ENCODE data around the gene EXOSC7. TPM values are rescaled to one million over a fixed set of nuclear protein-coding genes. Genes with fewer than 3 reads are reported as not detected.

Gene EXOSC7
- total RNA-seq, 2 donors from 2014 or later: 38.9 to 52.5 TPM

- TF ChIP-seq CTCF (IDR thresholded peaks at IDR 0.05): peak in 1 of 2 donors; percentile 15
- no peak for DNase-seq (ENCODE audit: low spot score)
- H3K36me3 ChIP-seq: peaks cover 12% of the 10 kb centered on the region
- peak overlapping the region; percentile 31 to 39 for H3K27ac ChIP-seq
- H3K4me3 ChIP-seq: peak overlapping the region; percentile 13 to 41
- H3K9me3 ChIP-seq: no peaks in the 10 kb centered on the region
- H3K4me1 ChIP-seq: peaks cover 0 to 45% of the 10 kb centered on the region in 2 donors
- no peaks in the 10 kb centered on the region for H3K27me3 ChIP-seq
Observed at GRCh38 chr3:45035441-45036301, 59.6 kb downstream of the EXOSC7 start.

- Histone ChIP-seq H3K27ac (no peak overlapping the region), H3K4me1 (peaks cover 0 to 44% of the 10 kb centered on the region in 2 donors), H3K27me3 (no peaks in the 10 kb centered on the region), H3K36me3 (no peaks in the 10 kb centered on the region), H3K4me3 (no peak overlapping the region), H3K9me3 (no peaks in the 10 kb centered on the region)
- TF ChIP-seq CTCF (IDR thresholded peaks at IDR 0.05): peak; percentile 93 to 94
- DNase-seq (ENCODE audit: low spot score): peak; percentile 97
Observed at GRCh38 chr3:45037720-45038455, 61.8 kb downstream of the EXOSC7 start.

GRCh38 chr3:45041666-45042065, 65.6 kb downstream of the EXOSC7 start:
- Histone ChIP-seq H3K36me3 (no peaks in the 10 kb centered on the region), H3K9me3 (no peaks in the 10 kb centered on the region), H3K4me1 (peaks cover 0 to 6% of the 10 kb centered on the region in 2 donors), H3K27ac (no peak overlapping the region), H3K27me3 (no peaks in the 10 kb centered on the region), H3K4me3 (no peak overlapping the region)
- no peak for DNase-seq (ENCODE audit: low spot score)
- no peak for TF ChIP-seq CTCF (IDR thresholded peaks at IDR 0.05)

- Histone ChIP-seq H3K4me1 (peaks cover 0 to 1% of the 10 kb centered on the region in 2 donors), H3K27ac (no peak overlapping the region), H3K9me3 (no peaks in the 10 kb centered on the region), H3K4me3 (no peak overlapping the region), H3K27me3 (no peaks in the 10 kb centered on the region), H3K36me3 (no peaks in the 10 kb centered on the region)
- no peak for TF ChIP-seq CTCF (IDR thresholded peaks at IDR 0.05)
- DNase-seq (ENCODE audit: low spot score): no peak
Observed at GRCh38 chr3:45042162-45042561, 66.1 kb downstream of the EXOSC7 start.

- no peak overlapping the region for H3K4me3 ChIP-seq
- TF ChIP-seq CTCF (IDR thresholded peaks at IDR 0.05): peak in 1 of 2 donors; percentile 20
Observed at GRCh38 chr3:45043728-45044299, 67.8 kb downstream of the EXOSC7 start.

More at GRCh38 chr3:45043728-45044299, 67.8 kb downstream of the EXOSC7 start:
- Histone ChIP-seq H3K4me1 (no peaks in the 10 kb centered on the region), H3K27ac (no peak overlapping the region), H3K27me3 (no peaks in the 10 kb centered on the region), H3K9me3 (no peaks in the 10 kb centered on the region), H3K36me3 (no peaks in the 10 kb centered on the region)
- no peak for DNase-seq (ENCODE audit: low spot score)
